Heart right ventricle (tissue), 16 donors: Measurements from ENCODE around the gene ADGRG6. TPM values are rescaled to one million over a fixed set of nuclear protein-coding genes. Genes with fewer than 3 reads are reported as not detected.

ENCODE experiments used
- ATAC-seq, 8 donors: fragments of 200-7000 bp; cut with Tn5 transposase; one replicate each; pipeline ENCODE4 v1.9.1; 2020; ENCODE audit warnings: mild to moderate bottlenecking in 8 of 8, moderate library complexity in 8 of 8, moderate number of reproducible peaks in 1 of 8
- DNase-seq, 2 donors: peaks; one replicate each; pipeline ENCODE4 v3.0.0-alpha.2; 2020
- H3K27ac ChIP-seq, 10 donors: fragments of 200-600 bp; sonication (generic) in 2 of 10; one replicate each; pipeline versions ENCODE4 v1.5.0 to v1.8.0; 2020 to 2022; ENCODE audit warnings: mild to moderate bottlenecking in 3 of 10
- H3K27me3 ChIP-seq, 7 donors: fragments of 200-600 bp; one replicate each; pipeline ENCODE4 v1.8.0; 2021 to 2022; ENCODE audit warnings: mild to moderate bottlenecking in 2 of 7
- H3K36me3 ChIP-seq, 9 donors: fragments of 200-600 bp; sonication (generic) in 1 of 9; one replicate each; pipeline versions ENCODE4 v1.5.0 to v1.8.0; 2020 to 2022; ENCODE audit warnings: mild to moderate bottlenecking in 2 of 9
- H3K4me1 ChIP-seq, 9 donors: fragments of 200-600 bp; sonication (generic) in 1 of 9; one replicate each; pipeline versions ENCODE4 v1.5.0 to v1.8.0; 2020 to 2022; ENCODE audit warnings: mild to moderate bottlenecking in 4 of 9
- H3K4me3 ChIP-seq, 10 donors: fragments of 200-600 bp; sonication (generic) in 2 of 10; one replicate each; pipeline versions ENCODE4 v1.5.0 to v1.8.0; 2020 to 2022; ENCODE audit warnings: mild to moderate bottlenecking in 7 of 10, moderate library complexity in 2 of 10
- H3K9me3 ChIP-seq, 11 donors: fragments of 200-600 bp in 10 of 11; sonication (generic) in 2 of 11; one replicate each; pipeline versions ENCODE4 v1.5.0 to v1.8.0; 2013 to 2022; ENCODE audit warnings: mild to moderate bottlenecking in 2 of 11, control low read depth in 1 of 11, moderate library complexity in 1 of 11
- WGBS, 2 donors: extraction: QIAGEN DNeasy Blood & Tissue Kit; methylation state at CpG; one replicate each; pipeline ENCODE4 v1.1.7; 2013; ENCODE audit warnings: inconsistent platforms in 1 of 2; 5-methylcytosine and 5-hydroxymethylcytosine counted together
- intact Hi-C, 10 donors: fragments of 100-400 bp; cut with DNase I; formaldehyde crosslinking; loops; one replicate each; pipeline versions ENCODE4 v1.11.1 to v1.14.2; 2022
- polyA plus RNA-seq, 2 donors: library from polyadenylated mRNA; stranded (reverse); fragments of 200-250 nt; gene quantifications; one replicate each; pipeline ENCODE4 v1.2.3, GENCODE V29; 2013
- total RNA-seq, 10 donors: library from RNA; stranded (reverse); fragmentation: NEBNext Ultra II Directional in 3 of 10; extraction: Animal tissue kit (Norgen Biotek cat#: 25700) in 3 of 10; gene quantifications; one replicate each; pipeline versions ENCODE4 v1.2.1 to v1.2.4, GENCODE V29; 2021 to 2023
- TF ChIP-seq, protein P1 (sequence below), 9 donors: fragments of 200-600 bp; sonication (generic) in 2 of 9; IDR thresholded peaks; one replicate each; pipeline versions ENCODE4 v1.5.0 to v1.8.0; 2021 to 2022; ENCODE audit warnings: antibody characterized with exemption in 9 of 9, mild to moderate bottlenecking in 5 of 9, moderate library complexity in 1 of 9
- donor health status: Arrhythmogenic right ventricular cardiomyopathy.
- donor health status: ischemic (EF 13 %, LVEDD 7.1; RV severe dilation, severe dysfunction).
- donor health status: healthy with polysubstance abuse.
- donor health status: DM: no; HTN: yes; CAD: no.
- donor health status: DM: no; HTN: no; CAD: no.
- donor health status: ischemic (EF 25% LVEDD 6.9; RV normal size, moderate dysfunction).
- donor health status: ischemic (EF 25% LVEDD 5.7; RV mildly dilated, moderate dysfunction).
- donor health status: healthy.
- donor health status: DM: yes; HTN: yes; CAD: no.
- donor health status: Ischemic cardiomyopathy.
- donor health status: ischemic (EF 35%, LVEDD 5.7; RV mildly dilated, moderate dysfunction).
- donor health status: nonischemic (EF 11% LVEDD 7.7; RV severe dilation, severe dysfunction).
- donor health status: DM: yes; HTN: yes; CAD: no.
- donor health status: PGD.
- donor health status: ischemic (EF 29% LVEDD 5.4; RV normal size, mild dysfunction).
- donor health status: nonischemic (EF 23%, LVEDD 6.1; RV moderate dilation, normal function).

Gene ADGRG6
- total and polyA plus RNA-seq, 12 donors: 0.93 to 5.9 (median 3.1) TPM

DNA sequence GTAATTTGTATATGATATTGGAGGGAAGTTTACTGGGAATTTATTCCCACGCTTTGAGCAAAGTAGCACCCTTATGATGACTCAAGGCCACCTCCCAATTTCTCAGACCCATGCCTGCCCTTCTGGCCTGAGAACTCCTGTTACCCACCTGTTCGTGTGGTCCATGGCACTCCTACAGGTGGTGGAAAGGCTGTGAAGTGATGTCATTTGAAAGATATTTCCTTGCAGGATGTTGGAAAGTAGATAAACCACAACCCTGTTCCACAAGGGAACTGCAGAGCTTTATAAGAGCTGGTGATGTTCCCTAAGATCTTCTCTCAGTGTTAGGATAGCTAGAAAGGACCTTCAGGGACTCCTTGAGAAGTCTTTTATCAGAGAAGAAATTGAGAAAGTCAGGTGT lies 70.5 kb downstream of the ADGRG6 start:
- no peak overlapping the region for H3K4me3 ChIP-seq
- H3K4me1 ChIP-seq: peaks cover 0 to 24% (median 5%) of the 10 kb centered on the region in 9 donors
- no peak overlapping the region for H3K27ac ChIP-seq
- H3K9me3 ChIP-seq: no peaks in the 10 kb centered on the region
- WGBS, 2 donors: 59 to 77% methylated on average over 2 of the region's 2 CpGs
- intact Hi-C loops: no loop called here
- DNase-seq: no peak
- TF ChIP-seq, protein P1, sequence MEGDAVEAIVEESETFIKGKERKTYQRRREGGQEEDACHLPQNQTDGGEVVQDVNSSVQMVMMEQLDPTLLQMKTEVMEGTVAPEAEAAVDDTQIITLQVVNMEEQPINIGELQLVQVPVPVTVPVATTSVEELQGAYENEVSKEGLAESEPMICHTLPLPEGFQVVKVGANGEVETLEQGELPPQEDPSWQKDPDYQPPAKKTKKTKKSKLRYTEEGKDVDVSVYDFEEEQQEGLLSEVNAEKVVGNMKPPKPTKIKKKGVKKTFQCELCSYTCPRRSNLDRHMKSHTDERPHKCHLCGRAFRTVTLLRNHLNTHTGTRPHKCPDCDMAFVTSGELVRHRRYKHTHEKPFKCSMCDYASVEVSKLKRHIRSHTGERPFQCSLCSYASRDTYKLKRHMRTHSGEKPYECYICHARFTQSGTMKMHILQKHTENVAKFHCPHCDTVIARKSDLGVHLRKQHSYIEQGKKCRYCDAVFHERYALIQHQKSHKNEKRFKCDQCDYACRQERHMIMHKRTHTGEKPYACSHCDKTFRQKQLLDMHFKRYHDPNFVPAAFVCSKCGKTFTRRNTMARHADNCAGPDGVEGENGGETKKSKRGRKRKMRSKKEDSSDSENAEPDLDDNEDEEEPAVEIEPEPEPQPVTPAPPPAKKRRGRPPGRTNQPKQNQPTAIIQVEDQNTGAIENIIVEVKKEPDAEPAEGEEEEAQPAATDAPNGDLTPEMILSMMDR (IDR thresholded peaks at IDR 0.05): no peak
- H3K36me3 ChIP-seq: no peaks in the 10 kb centered on the region
- H3K27me3 ChIP-seq: no peaks in the 10 kb centered on the region
- no peak for ATAC-seq

DNA sequence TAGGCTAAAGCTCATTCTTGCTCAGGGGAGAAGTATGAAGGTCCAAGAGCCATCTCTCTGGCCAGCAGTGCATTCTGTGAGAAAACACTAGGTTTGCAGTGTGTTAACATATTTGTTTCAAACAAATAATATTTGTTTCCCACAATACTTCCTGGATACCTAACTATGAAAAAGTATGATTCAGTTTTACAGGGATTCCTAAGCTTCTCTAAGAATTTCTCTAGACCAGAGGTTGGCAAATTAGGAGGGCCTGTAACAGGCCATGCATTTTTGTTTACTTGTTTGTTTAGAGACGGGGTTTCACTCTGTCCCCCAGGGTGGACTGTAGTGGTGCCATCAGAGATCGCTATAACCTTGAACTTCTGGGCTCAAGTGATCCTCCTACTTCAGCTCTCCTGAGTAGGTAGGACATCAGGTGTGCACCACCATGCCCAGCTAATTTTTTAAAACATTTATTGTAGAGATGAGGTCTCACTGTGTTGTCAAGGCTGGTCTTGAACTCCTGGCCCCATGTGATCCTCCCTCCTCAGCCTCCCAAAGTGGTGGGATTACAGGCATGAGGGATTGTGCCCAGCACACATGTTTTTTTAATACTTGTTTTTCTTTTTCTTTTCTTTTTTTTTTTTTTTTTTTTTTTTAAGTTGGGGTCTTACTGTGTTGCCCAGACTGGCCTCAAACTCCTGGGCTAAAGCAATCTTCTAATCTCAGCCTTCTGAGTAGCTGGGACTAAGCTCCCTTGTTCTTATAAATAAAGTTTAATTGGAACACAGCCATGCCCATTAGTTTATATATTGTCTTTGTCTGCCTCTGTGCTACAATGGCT lies 71.7 kb downstream of the ADGRG6 start:
- DNase-seq: no peak
- ATAC-seq: no peak
- intact Hi-C loops: no loop called here
- H3K9me3 ChIP-seq: no peaks in the 10 kb centered on the region
- WGBS, 2 donors: 93 to 100% methylated on average over 2 of the region's 2 CpGs
- H3K27me3 ChIP-seq: no peaks in the 10 kb centered on the region
- H3K27ac ChIP-seq: no peak overlapping the region
- H3K4me3 ChIP-seq: no peak overlapping the region
- TF ChIP-seq, protein P1 (IDR thresholded peaks at IDR 0.05): no peak
- no peaks in the 10 kb centered on the region for H3K36me3 ChIP-seq
- peaks cover 0 to 36% (median 14%) of the 10 kb centered on the region in 9 donors for H3K4me1 ChIP-seq

DNA sequence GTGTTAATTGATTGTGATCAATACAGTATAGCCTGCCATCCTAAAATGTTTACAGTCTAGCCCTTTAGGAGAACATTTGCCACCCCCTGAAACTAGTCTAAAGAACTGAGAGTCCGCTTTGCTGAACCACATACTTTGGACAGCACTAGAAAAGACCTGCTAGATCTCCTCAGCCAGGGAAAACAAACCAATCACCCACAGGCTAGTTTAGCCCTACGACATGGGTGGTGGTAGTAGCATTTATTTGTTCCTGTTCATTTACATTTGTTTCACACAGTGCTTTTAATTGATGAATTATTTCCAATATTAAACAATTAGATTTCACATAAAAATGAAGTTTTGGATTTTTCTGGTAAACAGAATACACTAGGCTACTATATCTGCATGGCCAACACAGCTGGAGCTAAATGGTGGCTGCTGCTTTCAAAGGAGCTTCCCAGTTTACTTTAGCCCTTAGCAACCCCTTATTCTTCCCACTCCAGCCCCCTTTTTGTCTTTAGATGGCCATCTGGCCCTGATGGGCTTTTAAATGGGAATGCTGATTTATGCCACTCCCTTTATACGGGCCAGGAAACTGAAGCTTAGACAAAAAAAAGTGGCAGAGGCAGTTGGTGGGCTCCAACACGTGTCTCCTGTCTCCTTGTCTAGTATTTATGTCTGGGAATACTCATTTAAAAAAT lies 72.4 kb downstream of the ADGRG6 start:
- Histone ChIP-seq H3K27me3 (no peaks in the 10 kb centered on the region), H3K27ac (peak overlapping the region in 1 of 10 donors; percentile 34), H3K4me3 (no peak overlapping the region), H3K4me1 (peaks cover 0 to 41% (median 19%) of the 10 kb centered on the region in 9 donors), H3K36me3 (no peaks in the 10 kb centered on the region), H3K9me3 (no peaks in the 10 kb centered on the region)
- ATAC-seq: no peak
- DNase-seq: no peak
- intact Hi-C loops: no loop called here
- 83 to 90% methylated on average over 4 of the region's 4 CpGs for WGBS, 2 donors
- TF ChIP-seq, protein P1 (IDR thresholded peaks at IDR 0.05): no peak

DNA sequence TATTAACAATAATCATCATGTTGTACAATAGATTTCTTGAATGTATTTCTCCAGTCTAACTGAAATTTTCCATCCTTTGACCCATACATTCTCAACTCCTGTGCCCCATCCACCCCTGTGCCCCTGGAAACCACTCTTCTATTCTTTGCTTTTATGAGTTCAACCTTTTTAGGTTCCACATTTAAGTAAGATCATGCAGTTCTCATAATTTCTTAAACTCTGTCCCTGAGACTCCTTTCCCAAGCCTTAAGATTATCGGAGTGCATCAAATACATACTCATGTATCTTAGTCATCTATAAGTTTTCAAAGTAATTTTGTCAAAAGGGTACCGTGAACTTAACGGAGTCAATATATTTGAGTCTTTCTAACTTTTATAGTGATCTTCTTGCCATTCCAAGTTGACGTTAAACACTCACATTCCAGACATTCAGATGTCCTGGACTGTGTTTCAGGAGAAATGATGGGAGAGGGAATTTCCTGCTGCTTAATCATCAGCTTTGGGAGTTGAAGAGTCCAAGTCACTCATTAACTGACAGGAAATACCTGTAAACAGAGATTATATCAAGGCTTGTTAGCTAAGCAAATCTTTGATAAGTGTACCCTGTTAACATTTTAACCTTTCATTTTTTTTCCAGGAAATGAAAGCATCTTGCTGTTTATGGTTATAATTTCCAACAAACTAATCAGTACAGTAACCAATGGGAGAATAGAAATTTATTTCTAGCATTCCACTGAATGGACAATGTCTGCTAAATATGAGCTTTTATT lies 73.3 kb downstream of the ADGRG6 start:
- TF ChIP-seq, protein P1 (IDR thresholded peaks at IDR 0.05): no peak
- H3K27me3 ChIP-seq: no peaks in the 10 kb centered on the region
- no peak for DNase-seq
- ATAC-seq: peak in 7 of 8 donors; percentile 25 to 65 (median 52)
- peak overlapping the region in 1 of 10 donors; percentile 34 for H3K27ac ChIP-seq
- peaks cover 0 to 41% (median 19%) of the 10 kb centered on the region in 9 donors for H3K4me1 ChIP-seq
- no peaks in the 10 kb centered on the region for H3K9me3 ChIP-seq
- no peaks in the 10 kb centered on the region for H3K36me3 ChIP-seq
- 30 to 34% methylated on average over 4 of the region's 4 CpGs for WGBS, 2 donors
- H3K4me3 ChIP-seq: no peak overlapping the region
- intact Hi-C loops: no loop called here
